Measurements from ENCODE around the gene OR10Z1. TPM values are rescaled to one million over a fixed set of nuclear protein-coding genes. Genes with fewer than 3 reads are reported as not detected.

Gene OR10Z1
- polyA plus RNA-seq (2012; ENCODE audit: insufficient read depth, insufficient read length): not detected

GRCh38 chr1:158604968-158605367 is at the start of gene OR10Z1:
Gene OR10Z1 (plus strand): TSS chr1:158605268. CDS start chr1:158606439, 1,171 bp downstream.
- no peak for DNase-seq (ENCODE audit: low read depth, low spot score)

GRCh38 chr1:158559696-158560095 is 45.4 kb upstream of the OR10Z1 start:
- H3K4me3 ChIP-seq (ENCODE audit: low read length): no peak overlapping the region
- DNase-seq (ENCODE audit: low read depth, low spot score): no peak

More at GRCh38 chr1:158604968-158605367, at the start of gene OR10Z1:
- no peak within 1 kb of the TSS for H3K4me3 ChIP-seq (ENCODE audit: low read length)

- DNase-seq (ENCODE audit: low read depth, low spot score): no peak
- no peak overlapping the region for H3K4me3 ChIP-seq (ENCODE audit: low read length)
Measured at GRCh38 chr1:158563853-158564252, 41.2 kb upstream of the OR10Z1 start.

- no peak overlapping the region for H3K4me3 ChIP-seq (ENCODE audit: low read length)
- DNase-seq (ENCODE audit: low read depth, low spot score): no peak
Measured at GRCh38 chr1:158564608-158565007, 40.5 kb upstream of the OR10Z1 start.

GRCh38 chr1:158570480-158570879 is 34.6 kb upstream of the OR10Z1 start, which contains the start of gene OR6P1:
Gene OR6P1 (minus strand): TSS chr1:158570580. CDS start chr1:158563604, 6,976 bp downstream.
- no peak for DNase-seq (ENCODE audit: low read depth, low spot score)
- H3K4me3 ChIP-seq (ENCODE audit: low read length): no peak within 1 kb of the TSS

- no peak overlapping the region for H3K4me3 ChIP-seq (ENCODE audit: low read length)
- DNase-seq (ENCODE audit: low read depth, low spot score): no peak
Measured at GRCh38 chr1:158572226-158572625, 32.8 kb upstream of the OR10Z1 start.

GRCh38 chr1:158577561-158577960 is 27.5 kb upstream of the OR10Z1 start:
- H3K4me3 ChIP-seq (ENCODE audit: low read length): no peak overlapping the region
- no peak for DNase-seq (ENCODE audit: low read depth, low spot score)

- H3K4me3 ChIP-seq (ENCODE audit: low read length): no peak within 1 kb of the TSS
- no peak for DNase-seq (ENCODE audit: low read depth, low spot score)
Measured at GRCh38 chr1:158579733-158580132, 25.3 kb upstream of the OR10Z1 start, which contains the start of gene OR10X1. Gene OR10X1 (minus strand): TSS chr1:158579899. CDS start chr1:158579899, 0 bp downstream.

GRCh38 chr1:158583962-158584361 is 21.1 kb upstream of the OR10Z1 start:
- H3K4me3 ChIP-seq (ENCODE audit: low read length): no peak overlapping the region
- no peak for DNase-seq (ENCODE audit: low read depth, low spot score)

- no peak for DNase-seq (ENCODE audit: low read depth, low spot score)
- H3K4me3 ChIP-seq (ENCODE audit: low read length): no peak overlapping the region
Measured at GRCh38 chr1:158586942-158587341, 18.1 kb upstream of the OR10Z1 start.

- DNase-seq (ENCODE audit: low read depth, low spot score): no peak
- H3K4me3 ChIP-seq (ENCODE audit: low read length): no peak overlapping the region
Measured at GRCh38 chr1:158600735-158601134, 4.3 kb upstream of the OR10Z1 start.

- no peak overlapping the region for H3K4me3 ChIP-seq (ENCODE audit: low read length)
- DNase-seq (ENCODE audit: low read depth, low spot score): no peak
Measured at GRCh38 chr1:158607296-158607695, 2.2 kb downstream of the OR10Z1 start.

GRCh38 chr1:158611916-158612315 is 6.8 kb downstream of the OR10Z1 start:
- no peak for DNase-seq (ENCODE audit: low read depth, low spot score)
- H3K4me3 ChIP-seq (ENCODE audit: low read length): no peak overlapping the region

- H3K4me3 ChIP-seq (ENCODE audit: low read length): no peak overlapping the region
- DNase-seq (ENCODE audit: low read depth, low spot score): no peak
Measured at GRCh38 chr1:158613764-158614163, 8.7 kb downstream of the OR10Z1 start.

GRCh38 chr1:158638146-158638545 is 33.1 kb downstream of the OR10Z1 start:
- H3K4me3 ChIP-seq (ENCODE audit: low read length): no peak overlapping the region
- no peak for DNase-seq (ENCODE audit: low read depth, low spot score)

- H3K4me3 ChIP-seq (ENCODE audit: low read length): no peak overlapping the region
- no peak for DNase-seq (ENCODE audit: low read depth, low spot score)
Measured at GRCh38 chr1:158638904-158639303, 33.8 kb downstream of the OR10Z1 start.

GRCh38 chr1:158644449-158644848 is 39.4 kb downstream of the OR10Z1 start:
- DNase-seq (ENCODE audit: low read depth, low spot score): no peak
- H3K4me3 ChIP-seq (ENCODE audit: low read length): no peak overlapping the region

GRCh38 chr1:158646465-158646864 is 41.4 kb downstream of the OR10Z1 start:
- no peak overlapping the region for H3K4me3 ChIP-seq (ENCODE audit: low read length)
- no peak for DNase-seq (ENCODE audit: low read depth, low spot score)

GRCh38 chr1:158649052-158649451 is 44.0 kb downstream of the OR10Z1 start:
- no peak overlapping the region for H3K4me3 ChIP-seq (ENCODE audit: low read length)
- peak; percentile 62 for DNase-seq (ENCODE audit: low read depth, low spot score)

GRCh38 chr1:158652721-158653334 is 47.8 kb downstream of the OR10Z1 start:
- no peak for DNase-seq (ENCODE audit: low read depth, low spot score)
- no peak overlapping the region for H3K4me3 ChIP-seq (ENCODE audit: low read length)

- DNase-seq (ENCODE audit: low read depth, low spot score): no peak
- no peak overlapping the region for H3K4me3 ChIP-seq (ENCODE audit: low read length)
Measured at GRCh38 chr1:158654086-158654485, 49.0 kb downstream of the OR10Z1 start.

Measured in Jurkat, Clone E6-1 (cell line).